22Rv1 (cell line): ENCODE measurements around the gene IRF6.

Experiments used
- CTCF ChIP-seq: fragments of 450-650 bp; IDR thresholded peaks from 2 replicates; pipeline ENCODE4 v1.5.1; 2017; ENCODE audit warnings: mild to moderate bottlenecking
- ZFX ChIP-seq: fragments of 450-650 bp; IDR thresholded peaks from 2 replicates; pipeline ENCODE4 v1.6.1; 2017; ENCODE audit warnings: antibody characterized with exemption, borderline replicate concordance

- TF ChIP-seq CTCF: no peak
- TF ChIP-seq ZFX: no peak
Measured at GRCh38 chr1:209770636-209771415, 35.1 kb downstream of the IRF6 start.
